ENCODE measurements around the gene MXRA7. TPM values are rescaled to one million over a fixed set of nuclear protein-coding genes. Genes with fewer than 3 reads are reported as not detected.
"Not testable (repeated sequence)": the region's sequence is repeated elsewhere in the genome, so short reads cannot be mapped to it uniquely, and the experiment has no call there.

Gene MXRA7
- total and polyA plus RNA-seq, 8 donors = 41.4 to 209 (median 71.6) TPM

GRCh38 chr17:76641501-76641900 lies 69.3 kb downstream of the MXRA7 start:
- Histone ChIP-seq H3K27me3 (peaks cover 0 to under 1% (median 0%) of the 10 kb centered on the region in 3 donors), H3K4me3 (peak overlapping the region; percentile 29 to 41 (median 38)), H3K27ac (peak overlapping the region in 4 of 5 donors; percentile 52 to 91 (median 74)), H3K36me3 (no peaks in the 10 kb centered on the region), H3K4me1 (peaks cover 11 to 33% (median 20%) of the 10 kb centered on the region in 4 donors), H3K9me3 (no peaks in the 10 kb centered on the region)
- DNase-seq = peak in 1 of 2 donors; percentile 83
- WGBS, 5 donors = 16 to 35% (median 32%) methylated on average over 3 of the region's 3 CpGs
- intact Hi-C loops (cut with DNase I; ENCODE audit: low total_unique reads) = no loop called here
- TF ChIP-seq POLR2AphosphoS5 (IDR thresholded peaks at IDR 0.05) (peak in 2 of 3 donors; percentile 66 to 81), POLR2A (IDR thresholded peaks at IDR 0.05) (no peak)

- Histone ChIP-seq H3K4me3 (peak overlapping the region in 3 of 4 donors; percentile 30 to 41 (median 41)), H3K4me1 (peaks cover 11 to 27% (median 20%) of the 10 kb centered on the region in 4 donors), H3K27ac (peak overlapping the region; percentile 4 to 91 (median 61)), H3K36me3 (peaks cover 0 to 5% (median 2%) of the 10 kb centered on the region in 4 donors), H3K27me3 (peaks cover 0 to 7% (median 0%) of the 10 kb centered on the region in 3 donors), H3K9me3 (no peaks in the 10 kb centered on the region)
- WGBS, 5 donors = 25 to 49% (median 39%) methylated on average over 6 of the region's 6 CpGs
- intact Hi-C loops (cut with DNase I; ENCODE audit: low total_unique reads) = no loop called here
- DNase-seq = no peak
- TF ChIP-seq POLR2AphosphoS5 (IDR thresholded peaks at IDR 0.05) (no peak), CTCF (IDR thresholded peaks at IDR 0.05) (no peak), POLR2A (IDR thresholded peaks at IDR 0.05) (no peak), EP300 (IDR thresholded peaks at IDR 0.05) (no peak)
These were observed 70.0 kb downstream of the MXRA7 start for GRCh38 chr17:76640550-76641380.

- intact Hi-C loops (cut with DNase I; ENCODE audit: low total_unique reads) = no loop called here
- Histone ChIP-seq H3K27me3 (peaks cover 0 to 12% (median 0%) of the 10 kb centered on the region in 3 donors), H3K4me3 (no peak overlapping the region), H3K4me1 (peaks cover 5 to 20% (median 13%) of the 10 kb centered on the region in 4 donors), H3K36me3 (peaks cover 0 to 12% (median 5%) of the 10 kb centered on the region in 4 donors), H3K9me3 (no peaks in the 10 kb centered on the region), H3K27ac (peak overlapping the region in 2 of 5 donors; percentile 52 to 91)
- WGBS, 5 donors = 81 to 86% (median 82%) methylated on average over 10 of the region's 10 CpGs
- no peak for DNase-seq
- TF ChIP-seq EP300 (IDR thresholded peaks at IDR 0.05) (no peak), POLR2A (IDR thresholded peaks at IDR 0.05) (no peak), CTCF (IDR thresholded peaks at IDR 0.05) (no peak), POLR2AphosphoS5 (IDR thresholded peaks at IDR 0.05) (no peak)
These were observed 72.5 kb downstream of the MXRA7 start for GRCh38 chr17:76638263-76638662.

GRCh38 chr17:76636486-76637206 lies 74.1 kb downstream of the MXRA7 start:
- DNase-seq; H3K4me3 ChIP-seq; H3K9me3 ChIP-seq; H3K27ac ChIP-seq; intact Hi-C loops (cut with DNase I; ENCODE audit: low total_unique reads): not testable (repeated sequence)
- Histone ChIP-seq H3K4me1 (peaks cover 6 to 34% (median 20%) of the 10 kb centered on the region in 4 donors), H3K27me3 (peaks cover 0 to 12% (median 0%) of the 10 kb centered on the region in 3 donors), H3K36me3 (peaks cover 0 to 12% (median 5%) of the 10 kb centered on the region in 4 donors)
- WGBS, 5 donors = 78 to 86% (median 82%) methylated on average over 20 to 25 of the region's 27 CpGs

GRCh38 chr17:76635659-76636360 lies 75.0 kb downstream of the MXRA7 start:
- H3K36me3 ChIP-seq = peaks cover 0 to 12% (median 5%) of the 10 kb centered on the region in 4 donors
- intact Hi-C loops (cut with DNase I; ENCODE audit: low total_unique reads) = no loop called here

More at GRCh38 chr17:76635659-76636360, 75.0 kb downstream of the MXRA7 start:
- peaks cover 6 to 40% (median 22%) of the 10 kb centered on the region in 4 donors for H3K4me1 ChIP-seq
- H3K27ac ChIP-seq = no peak overlapping the region
- 79 to 91% (median 86%) methylated on average over 8 of the region's 8 CpGs for WGBS, 5 donors
- DNase-seq = no peak
- no peak overlapping the region for H3K4me3 ChIP-seq
- no peaks in the 10 kb centered on the region for H3K9me3 ChIP-seq
- TF ChIP-seq EP300 (IDR thresholded peaks at IDR 0.05) (no peak), CTCF (IDR thresholded peaks at IDR 0.05) (no peak), POLR2A (IDR thresholded peaks at IDR 0.05) (no peak), POLR2AphosphoS5 (IDR thresholded peaks at IDR 0.05) (no peak)
- H3K27me3 ChIP-seq = peaks cover 0 to 12% (median 0%) of the 10 kb centered on the region in 3 donors

Data from stomach (tissue), 9 donors.